Measurements from ENCODE around the gene DMXL1.
"Not testable (repeated sequence)": the region's sequence is repeated elsewhere in the genome, so short reads cannot be mapped to it uniquely, and the experiment has no call there.

Gene DMXL1

GRCh38 chr5:119063579-119064379 lies 7.1 kb upstream of the DMXL1 start:
- DNase-seq (ENCODE audit: low spot score): no peak

GRCh38 chr5:119067450-119067849 lies 3.4 kb upstream of the DMXL1 start:
- DNase-seq (ENCODE audit: low spot score): no peak

- peak; percentile 51 for DNase-seq (ENCODE audit: low spot score)
Measured at GRCh38 chr5:119070578-119070827, 384 bp upstream of the DMXL1 start.

GRCh38 chr5:119071561-119071995 lies 691 bp downstream of the DMXL1 start:
- peak; percentile 21 for DNase-seq (ENCODE audit: low spot score)

- DNase-seq (ENCODE audit: low spot score): no peak
Measured at GRCh38 chr5:119072496-119072895, 1.6 kb downstream of the DMXL1 start.

- not testable (repeated sequence) for DNase-seq (ENCODE audit: low spot score)
Measured at GRCh38 chr5:119073746-119074337, 3.0 kb downstream of the DMXL1 start.

- no peak for DNase-seq (ENCODE audit: low spot score)
Measured at GRCh38 chr5:119074419-119074818, 3.5 kb downstream of the DMXL1 start.

- DNase-seq (ENCODE audit: low spot score): not testable (repeated sequence)
Measured at GRCh38 chr5:119075269-119075668, 4.4 kb downstream of the DMXL1 start.

GRCh38 chr5:119076080-119076479 lies 5.2 kb downstream of the DMXL1 start:
- DNase-seq (ENCODE audit: low spot score): no peak

- no peak for DNase-seq (ENCODE audit: low spot score)
Measured at GRCh38 chr5:119077444-119077843, 6.6 kb downstream of the DMXL1 start.

- no peak for DNase-seq (ENCODE audit: low spot score)
Measured at GRCh38 chr5:119078071-119078846, 7.4 kb downstream of the DMXL1 start.

- DNase-seq (ENCODE audit: low spot score): no peak
Measured at GRCh38 chr5:119078861-119079260, 8.0 kb downstream of the DMXL1 start.

GRCh38 chr5:119079318-119079921 lies 8.5 kb downstream of the DMXL1 start:
- DNase-seq (ENCODE audit: low spot score): no peak

GRCh38 chr5:119080936-119081335 lies 10.0 kb downstream of the DMXL1 start:
- DNase-seq (ENCODE audit: low spot score): no peak

GRCh38 chr5:119082691-119083090 lies 11.8 kb downstream of the DMXL1 start:
- no peak for DNase-seq (ENCODE audit: low spot score)

- DNase-seq (ENCODE audit: low spot score): no peak
Measured at GRCh38 chr5:119083679-119084078, 12.8 kb downstream of the DMXL1 start.

- DNase-seq (ENCODE audit: low spot score): no peak
Measured at GRCh38 chr5:119088438-119088837, 17.6 kb downstream of the DMXL1 start.

GRCh38 chr5:119095611-119096010 lies 24.7 kb downstream of the DMXL1 start:
- DNase-seq (ENCODE audit: low spot score): no peak

- DNase-seq (ENCODE audit: low spot score): no peak
Measured at GRCh38 chr5:119105971-119106370, 35.1 kb downstream of the DMXL1 start.

GRCh38 chr5:119112151-119112550 lies 41.3 kb downstream of the DMXL1 start:
- DNase-seq (ENCODE audit: low spot score): no peak

GRCh38 chr5:119117237-119117636 lies 46.4 kb downstream of the DMXL1 start:
- DNase-seq (ENCODE audit: low spot score): no peak

GRCh38 chr5:119118000-119118399 lies 47.1 kb downstream of the DMXL1 start:
- no peak for DNase-seq (ENCODE audit: low spot score)

GRCh38 chr5:119120893-119121292 lies 50.0 kb downstream of the DMXL1 start:
- no peak for DNase-seq (ENCODE audit: low spot score)
